ENCODE measurements around the gene TTLL1.

GRCh38 chr22:43090130-43090789, 1.1 kb upstream of the TTLL1 start:
- peak; percentile 62 for TF ChIP-seq CTCF (IDR thresholded peaks at IDR 0.05; ENCODE audit: low read length)
- TF ChIP-seq EZH2 (IDR thresholded peaks at IDR 0.05; ENCODE audit: borderline replicate concordance, low read length) = no peak

Measured in OCI-LY1 (cell line).